DMS 273 (cell line): ENCODE measurements around the gene IGIP.

ENCODE experiments used
- DNase-seq: peaks from one replicate; lab custom pipeline; 2025; ENCODE audit not compliant: unreplicated experiment; lab: John Stamatoyannopoulos, UW

Gene IGIP

GRCh38 chr5:140125637-140126036, at the start of gene IGIP:
IGIP (plus strand) TSS chr5:140125937; CDS start chr5:140128477, 2,540 bp downstream.
- no peak for DNase-seq

DNA sequence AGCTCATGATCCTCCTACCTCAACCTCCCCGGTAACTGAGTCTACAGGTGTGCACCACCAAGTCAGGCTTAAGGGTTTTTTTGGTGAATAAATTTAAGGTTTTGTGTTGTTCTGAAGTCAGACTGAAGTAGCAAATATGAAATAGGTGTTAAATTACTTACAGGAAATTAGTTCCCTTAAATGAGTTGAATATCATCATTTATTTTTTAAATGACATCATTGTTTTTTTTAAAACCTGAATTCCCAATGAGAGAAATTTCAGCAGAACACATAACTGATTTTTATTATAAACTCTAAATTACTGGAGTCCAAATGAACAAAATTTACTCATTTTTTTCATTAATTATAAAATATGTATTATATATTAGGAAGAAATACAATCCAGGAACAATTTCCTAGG, 49.6 kb upstream of the IGIP start:
- no peak for DNase-seq

DNA sequence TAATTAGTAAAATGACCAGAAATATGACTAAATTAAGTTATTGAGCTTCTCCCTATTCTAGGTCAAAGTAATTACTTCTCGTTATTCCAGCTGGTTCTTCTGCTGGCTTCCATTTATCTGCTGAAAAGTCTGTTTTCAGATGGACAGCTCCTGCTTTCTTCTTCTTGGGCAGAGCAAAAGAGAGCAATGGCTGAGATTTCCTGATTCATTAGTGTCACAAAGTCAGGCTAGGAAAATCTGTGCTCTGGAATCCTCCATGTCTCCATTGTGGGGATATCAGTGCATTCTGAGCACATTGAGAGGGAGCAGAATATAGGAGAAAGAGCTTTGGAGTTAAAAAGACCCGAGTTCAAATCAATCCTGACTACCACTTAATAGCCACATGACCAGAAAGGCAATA, 48.9 kb upstream of the IGIP start:
- no peak for DNase-seq

- DNase-seq, result no peak
These were observed 42.6 kb upstream of the IGIP start for GRCh38 chr5:140083120-140083519.

DNA sequence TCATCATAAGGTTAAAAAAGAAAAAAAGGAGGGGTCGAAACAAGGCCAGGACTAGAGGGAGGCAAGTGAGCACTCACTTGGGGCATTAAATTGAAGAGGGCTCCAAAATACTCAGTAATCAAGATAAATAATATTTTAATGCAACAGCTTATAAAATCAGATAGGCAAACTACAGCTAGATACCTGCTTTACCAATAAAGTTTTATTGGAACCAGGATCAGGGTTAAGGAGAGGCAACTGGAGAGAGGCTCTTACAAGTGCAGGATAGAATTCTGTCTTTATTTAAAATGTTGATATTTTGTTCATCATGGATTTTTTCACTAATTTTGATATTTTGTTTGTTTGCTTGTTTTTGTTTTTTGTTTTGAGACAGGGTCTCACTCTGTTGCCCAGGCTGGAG, 42.1 kb upstream of the IGIP start:
- no peak for DNase-seq

DNA sequence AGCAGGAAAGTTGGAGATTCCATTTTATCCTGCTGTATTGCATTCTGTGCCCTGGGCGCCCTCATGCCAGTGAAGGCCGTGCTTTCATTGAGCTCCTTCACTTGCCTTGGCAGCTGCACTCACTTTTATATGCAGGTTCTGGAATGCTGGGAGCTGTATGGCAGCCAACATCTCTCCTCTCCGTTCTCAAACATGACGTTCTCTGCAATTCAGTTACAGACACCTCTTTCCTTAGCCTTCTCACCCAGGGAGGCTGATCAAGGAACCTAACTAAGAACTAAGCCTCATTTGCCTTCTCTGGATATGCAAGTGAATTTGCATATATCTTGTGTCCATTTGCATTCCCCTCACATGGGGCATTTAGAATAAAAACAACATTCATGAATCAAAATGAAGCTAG, 41.2 kb upstream of the IGIP start:
- DNase-seq, result peak; percentile 22

DNA sequence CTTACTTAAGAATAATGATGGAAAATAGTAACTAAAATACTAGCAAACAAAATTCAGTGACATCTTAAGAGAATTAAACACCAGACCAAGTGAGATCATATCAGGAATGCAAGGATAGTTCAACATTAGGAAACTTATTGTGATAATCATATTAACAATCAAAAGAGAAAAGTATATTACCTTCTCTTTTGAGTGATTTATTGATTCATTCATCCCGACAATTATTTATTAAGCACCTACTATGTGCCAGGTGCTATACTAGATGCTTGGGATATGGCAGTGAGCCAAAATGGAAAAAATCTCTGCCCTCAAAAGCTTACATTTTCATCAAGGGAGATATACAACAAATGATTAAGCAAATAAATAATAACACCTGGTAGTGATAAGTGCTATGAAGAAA, 35.5 kb upstream of the IGIP start:
- no peak for DNase-seq

DNA sequence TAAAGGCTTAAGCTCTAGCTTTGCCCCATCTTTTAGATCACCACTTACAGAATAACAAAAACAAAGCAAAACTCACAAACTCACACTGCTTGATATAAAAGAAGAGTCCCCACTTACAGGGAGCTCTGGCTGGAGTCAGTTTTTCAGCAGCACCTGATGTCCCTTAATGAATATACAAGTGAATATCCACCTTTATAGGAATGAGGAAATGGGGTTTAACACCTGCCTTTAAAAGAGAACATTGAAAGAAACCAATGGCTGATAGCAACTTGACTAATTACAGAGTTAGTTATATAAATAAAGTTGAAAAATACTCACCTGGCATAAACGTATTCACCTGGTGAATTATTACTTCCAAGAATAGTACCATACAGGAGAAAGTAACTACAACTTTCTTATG, 32.6 kb upstream of the IGIP start:
- DNase-seq, result no peak

- DNase-seq, result no peak
These were observed 31.9 kb upstream of the IGIP start for GRCh38 chr5:140093866-140094265.

DNA sequence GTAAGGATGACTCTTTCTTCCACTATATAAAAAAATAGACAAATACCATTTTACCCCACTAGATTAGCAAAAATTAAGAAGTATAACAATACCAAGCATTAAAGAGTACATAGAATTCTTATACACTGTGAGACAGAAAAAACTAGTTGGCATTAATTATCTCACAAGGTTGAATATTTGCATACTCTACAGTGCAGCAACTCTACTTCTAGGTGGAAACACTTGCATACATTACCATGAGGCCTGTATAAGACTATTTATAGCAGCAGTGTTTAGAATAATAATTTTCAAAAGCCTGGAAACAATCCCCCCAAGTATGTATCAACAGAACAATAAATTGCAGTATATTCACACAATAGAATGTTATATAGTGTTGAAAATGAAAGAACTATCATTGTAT, 30.8 kb upstream of the IGIP start:
- DNase-seq, result no peak

GRCh38 chr5:140101179-140101578, 24.6 kb upstream of the IGIP start:
- DNase-seq, result no peak

- DNase-seq, result no peak
These were observed 22.6 kb upstream of the IGIP start for GRCh38 chr5:140103154-140103553.

- DNase-seq, result no peak
These were observed 21.6 kb upstream of the IGIP start for GRCh38 chr5:140104100-140104499.

- DNase-seq, result no peak
These were observed 19.6 kb upstream of the IGIP start for GRCh38 chr5:140106101-140106500.

- DNase-seq, result no peak
These were observed 18.9 kb upstream of the IGIP start for GRCh38 chr5:140106805-140107311.

DNA sequence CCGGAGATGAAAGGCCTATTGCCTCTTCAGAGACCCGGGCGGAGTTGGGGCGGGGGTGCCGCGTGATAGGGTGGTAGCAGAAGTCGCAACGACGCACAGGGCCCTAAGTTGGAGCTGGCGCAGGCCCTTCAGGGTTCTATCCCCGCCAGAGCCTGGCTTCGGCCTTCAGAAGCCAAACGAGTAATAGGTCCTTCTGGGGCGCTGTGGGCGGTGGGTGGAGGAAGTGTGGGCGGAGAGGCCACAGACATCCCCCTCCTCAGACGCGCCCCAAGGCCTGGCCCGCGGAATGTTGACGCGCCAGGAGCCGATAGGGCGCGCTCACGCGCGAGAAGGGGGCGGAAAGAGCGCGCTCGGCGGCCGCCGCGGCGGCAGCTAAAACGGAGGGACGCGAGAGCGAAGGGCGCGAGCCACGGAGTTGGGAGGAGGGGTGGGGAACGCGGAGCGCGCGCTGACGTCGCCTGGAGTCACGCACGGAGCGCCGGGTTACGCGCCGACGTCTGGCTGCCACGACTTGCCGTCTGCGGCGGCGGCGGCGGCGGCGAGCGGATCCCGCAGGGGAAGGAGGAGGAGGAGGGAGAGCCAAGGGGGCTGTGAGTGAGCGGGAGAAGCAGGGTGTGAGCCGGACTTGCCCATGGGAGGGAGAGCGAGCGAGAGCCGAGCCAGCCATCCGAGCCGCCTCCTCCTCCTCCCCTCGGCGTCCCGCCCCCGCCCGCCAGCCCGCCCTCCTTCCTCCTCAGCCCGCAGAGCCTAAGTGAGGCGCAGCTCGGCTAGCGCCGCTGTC, 18.2 kb upstream of the IGIP start:
- peak; percentile 96 for DNase-seq

GRCh38 chr5:140108093-140109017, 17.4 kb upstream of the IGIP start:
- DNase-seq, result peak; percentile 74

DNA sequence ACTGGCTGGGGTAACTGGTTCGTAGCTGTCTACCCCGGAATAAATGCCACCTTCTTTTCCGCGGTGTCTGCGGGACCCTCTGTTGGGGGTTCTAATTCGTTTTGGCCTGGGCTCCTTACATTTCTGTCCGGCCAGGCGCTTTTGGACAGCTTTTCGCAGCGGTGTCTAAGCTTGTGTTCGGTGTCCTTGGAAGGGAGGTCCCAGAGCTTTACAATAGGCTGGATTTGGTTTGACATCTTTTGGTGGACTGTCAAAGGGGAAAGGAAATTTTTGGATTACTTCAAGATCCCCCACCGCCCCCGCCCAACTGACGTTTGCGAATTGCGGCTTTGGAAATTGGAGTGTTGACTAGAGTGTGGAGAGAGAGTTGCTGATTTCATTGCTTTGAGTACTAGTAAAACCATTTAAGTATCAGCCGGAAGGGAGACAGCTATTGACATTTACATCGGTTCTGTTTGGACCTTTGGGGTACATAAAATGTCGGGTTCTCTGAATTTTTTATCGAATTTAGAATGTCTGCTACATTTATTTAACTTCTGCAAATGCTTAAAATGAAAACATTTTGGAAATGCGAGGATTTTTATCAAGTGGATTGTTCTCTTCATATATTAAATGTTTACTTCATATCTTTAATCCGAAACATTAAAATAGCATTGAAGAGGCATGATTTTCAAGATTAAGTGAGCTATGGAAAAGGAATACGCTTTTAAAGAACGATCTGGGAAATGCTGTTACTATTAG, 16.5 kb upstream of the IGIP start:
- no peak for DNase-seq

GRCh38 chr5:140109759-140110645, 15.7 kb upstream of the IGIP start:
- DNase-seq, result no peak

DNA sequence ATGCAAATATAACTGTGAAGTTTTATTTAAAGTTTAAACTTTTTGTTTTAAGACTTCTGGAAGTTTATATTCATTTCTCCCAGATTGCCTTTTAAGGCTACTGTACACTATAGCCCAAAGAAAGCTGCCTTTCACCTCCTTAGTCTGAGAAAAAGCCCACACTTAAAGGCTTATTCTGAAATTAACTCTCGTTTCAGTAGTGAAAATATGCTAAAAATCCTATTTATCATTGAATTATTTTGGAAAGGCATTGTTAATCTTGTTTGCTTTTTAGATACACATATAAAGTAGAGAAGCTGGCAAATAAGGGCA, 15.1 kb upstream of the IGIP start:
- no peak for DNase-seq
